ENCODE results near the gene SUSD6. TPM values are rescaled to one million over a fixed set of nuclear protein-coding genes. Genes with fewer than 3 reads are reported as not detected.

The SUSD6 gene
- polyA plus RNA-seq, 1 of the 3 experiments (the other 2 are of a cell fraction): 8.5 TPM

DNA sequence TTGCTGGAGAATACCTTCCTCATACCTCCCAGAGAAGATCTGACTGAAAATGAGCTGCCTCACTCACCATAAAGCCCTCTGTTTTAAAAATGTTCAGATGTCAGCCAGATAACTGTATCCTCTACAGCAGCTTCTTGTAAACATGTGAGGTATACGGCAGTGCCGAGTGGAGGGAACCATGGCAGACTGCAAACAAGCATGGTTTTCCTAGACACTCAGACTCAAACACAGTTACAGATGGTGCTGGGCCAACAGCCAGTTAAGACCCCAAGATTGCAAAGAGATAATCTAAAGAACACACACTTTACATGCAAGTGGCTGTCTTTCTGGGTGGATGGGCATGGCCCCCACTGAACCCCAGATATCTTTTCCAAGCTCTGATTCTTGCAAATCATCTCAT, 20.1 kb upstream of the SUSD6 start:
- TF ChIP-seq, protein P1, sequence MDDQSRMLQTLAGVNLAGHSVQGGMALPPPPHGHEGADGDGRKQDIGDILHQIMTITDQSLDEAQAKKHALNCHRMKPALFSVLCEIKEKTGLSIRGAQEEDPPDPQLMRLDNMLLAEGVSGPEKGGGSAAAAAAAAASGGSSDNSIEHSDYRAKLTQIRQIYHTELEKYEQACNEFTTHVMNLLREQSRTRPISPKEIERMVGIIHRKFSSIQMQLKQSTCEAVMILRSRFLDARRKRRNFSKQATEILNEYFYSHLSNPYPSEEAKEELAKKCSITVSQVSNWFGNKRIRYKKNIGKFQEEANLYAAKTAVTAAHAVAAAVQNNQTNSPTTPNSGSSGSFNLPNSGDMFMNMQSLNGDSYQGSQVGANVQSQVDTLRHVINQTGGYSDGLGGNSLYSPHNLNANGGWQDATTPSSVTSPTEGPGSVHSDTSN (IDR thresholded peaks at IDR 0.05): no peak
- TF ChIP-seq RCOR1 (IDR thresholded peaks at IDR 0.05; ENCODE audit: low read length) (no peak), TEAD4 (IDR thresholded peaks at IDR 0.05; ENCODE audit: borderline replicate concordance, insufficient read depth) (no peak), MAX (IDR thresholded peaks at IDR 0.05; ENCODE audit: low read depth) (no peak), RAD21 (IDR thresholded peaks at IDR 0.05; ENCODE audit: low read length) (no peak), RFX5 (IDR thresholded peaks at IDR 0.05; ENCODE audit: low read length) (no peak), SMC3 (IDR thresholded peaks at IDR 0.05; ENCODE audit: low read depth, low read length) (no peak), JUND (IDR thresholded peaks at IDR 0.05) (no peak), FOXM1 (IDR thresholded peaks at IDR 0.05; ENCODE audit: low read depth) (no peak), SIN3A (IDR thresholded peaks at IDR 0.05; ENCODE audit: borderline replicate concordance, low read depth, low read length) (no peak)
- 92% methylated on average over 2 of the region's 2 CpGs for WGBS (ENCODE audit: low lambda C conversion rate)
- POLR2A ChIA-PET: no interaction called here
- no peak overlapping the region for H3K4me3 ChIP-seq (ENCODE audit: low read depth in 2 of 2, low read length in 1 of 2)
- CTCF ChIA-PET: interaction anchor here (0.7 to 4.6 kb wide), 5 partner anchors 10 to 135 kb away, joined by 3 to 28 read pairs (median 16); partner anchors contain the start of gene CCDC177
- no peak overlapping the region for H3K27ac ChIP-seq (ENCODE audit: low read depth in 2 of 2, low read length in 1 of 2)
- H4K20me1 ChIP-seq (ENCODE audit: insufficient read depth): no peaks in the 10 kb centered on the region
- no peak overlapping the region for H3K9ac ChIP-seq
- H3K79me2 ChIP-seq (ENCODE audit: insufficient read depth): no peaks in the 10 kb centered on the region
- H3K9me3 ChIP-seq: no peaks in the 10 kb centered on the region
- no peaks in the 10 kb centered on the region for H3K9me2 ChIP-seq
- DNase-seq: no peak
- no peaks in the 10 kb centered on the region for H3F3A ChIP-seq (replicated peaks; ENCODE audit: insufficient read depth)
- peaks cover 0 to 3% of the 10 kb centered on the region in 2 experiments; a peak in 2 of 4 replicates for H3K4me1 ChIP-seq (ENCODE audit: control insufficient read depth in 1 of 2, insufficient read depth in 2 of 2, low read depth in 1 of 2, low read length in 1 of 2)
- H2AFZ ChIP-seq (ENCODE audit: low read depth): no peak overlapping the region
- H3K36me3 ChIP-seq (replicated peaks in 1 of 2; ENCODE audit: control insufficient read depth in 1 of 2, insufficient read depth in 2 of 2, low read length in 1 of 2): no peaks in the 10 kb centered on the region
- no peaks in the 10 kb centered on the region for H3K27me3 ChIP-seq (ENCODE audit: insufficient read depth)
- H3K4me2 ChIP-seq: no peak overlapping the region

- DNase-seq: no peak
- no peaks in the 10 kb centered on the region for H4K20me1 ChIP-seq (ENCODE audit: insufficient read depth)
- no peak overlapping the region for H3K27ac ChIP-seq (ENCODE audit: low read depth in 2 of 2, low read length in 1 of 2)
- H3K79me2 ChIP-seq (ENCODE audit: insufficient read depth): no peaks in the 10 kb centered on the region
- no peaks in the 10 kb centered on the region for H3K27me3 ChIP-seq (ENCODE audit: insufficient read depth)
- no peak overlapping the region for H3K9ac ChIP-seq
- H3K4me3 ChIP-seq (ENCODE audit: low read depth in 2 of 2, low read length in 1 of 2): no peak overlapping the region
- H3K36me3 ChIP-seq (replicated peaks in 1 of 2; ENCODE audit: control insufficient read depth in 1 of 2, insufficient read depth in 2 of 2, low read length in 1 of 2): no peaks in the 10 kb centered on the region
- H3K4me2 ChIP-seq: no peak overlapping the region
- H3K9me2 ChIP-seq: no peaks in the 10 kb centered on the region
- no peak for TF ChIP-seq TEAD4 (IDR thresholded peaks at IDR 0.05; ENCODE audit: borderline replicate concordance, insufficient read depth)
- no peak for TF ChIP-seq MAX (IDR thresholded peaks at IDR 0.05; ENCODE audit: low read depth)
- TF ChIP-seq NFIC (IDR thresholded peaks at IDR 0.05; ENCODE audit: borderline replicate concordance): no peak
- no peak for TF ChIP-seq RXRA (IDR thresholded peaks at IDR 0.05; ENCODE audit: borderline replicate concordance, low read depth)
- TF ChIP-seq YY1 (IDR thresholded peaks at IDR 0.05; ENCODE audit: low read depth): no peak
- no peak for TF ChIP-seq TAF1 (IDR thresholded peaks at IDR 0.05; ENCODE audit: borderline replicate concordance, low read depth, low read length)
- TF ChIP-seq, protein P2, sequence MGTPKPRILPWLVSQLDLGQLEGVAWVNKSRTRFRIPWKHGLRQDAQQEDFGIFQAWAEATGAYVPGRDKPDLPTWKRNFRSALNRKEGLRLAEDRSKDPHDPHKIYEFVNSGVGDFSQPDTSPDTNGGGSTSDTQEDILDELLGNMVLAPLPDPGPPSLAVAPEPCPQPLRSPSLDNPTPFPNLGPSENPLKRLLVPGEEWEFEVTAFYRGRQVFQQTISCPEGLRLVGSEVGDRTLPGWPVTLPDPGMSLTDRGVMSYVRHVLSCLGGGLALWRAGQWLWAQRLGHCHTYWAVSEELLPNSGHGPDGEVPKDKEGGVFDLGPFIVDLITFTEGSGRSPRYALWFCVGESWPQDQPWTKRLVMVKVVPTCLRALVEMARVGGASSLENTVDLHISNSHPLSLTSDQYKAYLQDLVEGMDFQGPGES (IDR thresholded peaks at IDR 0.05; ENCODE audit: low read depth, low read length): no peak
- TF ChIP-seq JUND (IDR thresholded peaks at IDR 0.05): no peak
- no peak for TF ChIP-seq FOSL2 (IDR thresholded peaks at IDR 0.05; ENCODE audit: borderline replicate concordance, low read depth)
- no peak for TF ChIP-seq FOXJ3 (CRISPR knock-in tag; IDR thresholded peaks at IDR 0.05)
- TF ChIP-seq SMC3 (IDR thresholded peaks at IDR 0.05; ENCODE audit: low read depth, low read length): no peak
- no peak for TF ChIP-seq SIN3A (IDR thresholded peaks at IDR 0.05; ENCODE audit: borderline replicate concordance, low read depth, low read length)
- TF ChIP-seq, protein P3, sequence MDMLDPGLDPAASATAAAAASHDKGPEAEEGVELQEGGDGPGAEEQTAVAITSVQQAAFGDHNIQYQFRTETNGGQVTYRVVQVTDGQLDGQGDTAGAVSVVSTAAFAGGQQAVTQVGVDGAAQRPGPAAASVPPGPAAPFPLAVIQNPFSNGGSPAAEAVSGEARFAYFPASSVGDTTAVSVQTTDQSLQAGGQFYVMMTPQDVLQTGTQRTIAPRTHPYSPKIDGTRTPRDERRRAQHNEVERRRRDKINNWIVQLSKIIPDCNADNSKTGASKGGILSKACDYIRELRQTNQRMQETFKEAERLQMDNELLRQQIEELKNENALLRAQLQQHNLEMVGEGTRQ (IDR thresholded peaks at IDR 0.05; ENCODE audit: borderline replicate concordance, low read depth, low read length): no peak
- TF ChIP-seq, protein P4, sequence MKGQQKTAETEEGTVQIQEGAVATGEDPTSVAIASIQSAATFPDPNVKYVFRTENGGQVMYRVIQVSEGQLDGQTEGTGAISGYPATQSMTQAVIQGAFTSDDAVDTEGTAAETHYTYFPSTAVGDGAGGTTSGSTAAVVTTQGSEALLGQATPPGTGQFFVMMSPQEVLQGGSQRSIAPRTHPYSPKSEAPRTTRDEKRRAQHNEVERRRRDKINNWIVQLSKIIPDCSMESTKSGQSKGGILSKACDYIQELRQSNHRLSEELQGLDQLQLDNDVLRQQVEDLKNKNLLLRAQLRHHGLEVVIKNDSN (IDR thresholded peaks at IDR 0.05; ENCODE audit: borderline replicate concordance, low read depth): no peak
- no peak for TF ChIP-seq ELF1 (IDR thresholded peaks at IDR 0.05)
- H3K4me1 ChIP-seq (ENCODE audit: control insufficient read depth in 1 of 2, insufficient read depth in 2 of 2, low read depth in 1 of 2, low read length in 1 of 2): peaks cover 0 to 3% of the 10 kb centered on the region in 2 experiments; a peak in 2 of 4 replicates
- WGBS (ENCODE audit: low lambda C conversion rate): 61% methylated on average over 6 of the region's 6 CpGs
- H2AFZ ChIP-seq (ENCODE audit: low read depth): no peak overlapping the region
- ChIA-PET CTCF (interaction anchor here (1.0 to 4.6 kb wide), 7 partner anchors 8 to 435 kb away, joined by 3 to 28 read pairs (median 16); partner anchors contain the start of gene CCDC177), POLR2A (no interaction called here)
- H3F3A ChIP-seq (replicated peaks; ENCODE audit: insufficient read depth): no peaks in the 10 kb centered on the region
- H3K9me3 ChIP-seq: no peaks in the 10 kb centered on the region
Measured at GRCh38 chr14:69593018-69593677, 18.2 kb upstream of the SUSD6 start.
